Activated CD4-positive, alpha-beta T cell treated with anti-CD3 and anti-CD28 coated beads for 4 hours (primary cell): Measurements from ENCODE around the gene UQCRC1.

Experiments used
- DNase-seq, 2 donors: peaks; one replicate each; pipeline ENCODE4 v3.0.0-alpha.2; 2020

UQCRC1 gene

DNA sequence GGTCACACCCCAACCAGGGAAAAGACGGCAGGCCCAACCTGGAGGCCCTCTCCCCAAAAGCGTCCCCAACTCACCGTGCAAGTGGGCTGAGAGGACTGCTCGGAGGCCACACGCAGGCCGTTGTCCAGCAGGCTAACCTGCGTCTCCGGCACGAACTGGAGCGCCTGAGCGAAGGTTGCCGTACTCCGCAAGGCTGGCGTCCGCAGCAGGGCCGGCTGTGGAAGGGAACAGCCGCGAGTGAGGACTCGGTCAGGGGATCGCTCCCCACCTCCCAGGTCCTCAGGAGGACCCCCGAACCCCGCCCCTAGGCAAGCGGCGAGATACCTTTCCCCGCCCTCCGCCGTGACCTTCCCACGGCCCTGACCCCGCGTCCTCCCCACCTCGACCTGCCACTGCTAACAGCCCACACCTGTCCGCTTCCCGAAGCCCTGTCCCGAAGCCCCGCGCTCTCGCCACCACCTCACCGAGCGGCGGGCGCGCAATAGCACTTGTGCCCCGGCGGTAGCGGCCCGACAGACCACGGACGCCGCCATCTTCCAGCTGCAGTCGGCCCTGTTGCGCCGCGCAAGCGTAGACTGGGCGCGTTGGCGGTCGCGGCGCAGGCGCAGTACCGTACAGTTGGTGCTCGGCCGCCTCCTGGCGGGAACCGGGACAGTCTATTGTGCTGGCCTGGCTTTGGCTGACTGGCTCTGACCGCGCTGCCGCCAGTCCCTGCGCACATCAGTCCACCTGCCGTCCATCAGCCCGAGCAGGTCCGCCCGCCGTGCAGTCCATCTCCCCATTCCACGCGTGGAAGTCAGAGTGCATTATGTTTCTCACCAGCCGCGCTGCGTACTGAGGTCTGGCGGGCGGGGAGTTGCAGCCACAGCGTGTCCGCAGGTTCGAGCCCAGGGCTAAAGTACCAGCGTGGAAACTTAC is at the start of gene UQCRC1:
Gene UQCRC1 (minus strand): TSS at position 559 of the 918 bp plus-strand sequence. CDS start 26 bp downstream, at position 533.
- DNase-seq = peak; percentile 88 to 90

DNA sequence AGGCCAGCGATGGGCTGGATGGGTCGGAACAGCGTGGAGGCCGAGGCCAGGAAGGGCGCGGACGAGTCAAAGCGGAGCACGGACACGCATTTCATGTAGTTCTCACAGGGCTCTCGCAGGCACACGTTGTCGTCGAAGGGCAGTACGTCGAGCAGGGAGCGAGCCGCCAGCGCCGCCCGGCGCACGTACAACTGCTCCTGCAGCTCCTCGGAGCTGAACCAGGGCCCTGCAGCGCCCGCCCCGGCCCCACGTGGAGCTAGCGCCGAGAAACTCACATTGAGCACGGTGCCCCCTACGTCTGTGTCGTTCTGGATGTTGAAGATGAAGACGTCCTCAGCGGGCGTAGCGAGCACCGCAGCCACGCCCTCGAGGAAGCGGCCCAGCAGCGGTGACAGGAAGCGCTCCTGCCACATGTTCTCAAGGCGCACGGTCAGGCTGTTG is 47.4 kb upstream of the UQCRC1 start:
- DNase-seq = peak; percentile 17 to 32

DNA sequence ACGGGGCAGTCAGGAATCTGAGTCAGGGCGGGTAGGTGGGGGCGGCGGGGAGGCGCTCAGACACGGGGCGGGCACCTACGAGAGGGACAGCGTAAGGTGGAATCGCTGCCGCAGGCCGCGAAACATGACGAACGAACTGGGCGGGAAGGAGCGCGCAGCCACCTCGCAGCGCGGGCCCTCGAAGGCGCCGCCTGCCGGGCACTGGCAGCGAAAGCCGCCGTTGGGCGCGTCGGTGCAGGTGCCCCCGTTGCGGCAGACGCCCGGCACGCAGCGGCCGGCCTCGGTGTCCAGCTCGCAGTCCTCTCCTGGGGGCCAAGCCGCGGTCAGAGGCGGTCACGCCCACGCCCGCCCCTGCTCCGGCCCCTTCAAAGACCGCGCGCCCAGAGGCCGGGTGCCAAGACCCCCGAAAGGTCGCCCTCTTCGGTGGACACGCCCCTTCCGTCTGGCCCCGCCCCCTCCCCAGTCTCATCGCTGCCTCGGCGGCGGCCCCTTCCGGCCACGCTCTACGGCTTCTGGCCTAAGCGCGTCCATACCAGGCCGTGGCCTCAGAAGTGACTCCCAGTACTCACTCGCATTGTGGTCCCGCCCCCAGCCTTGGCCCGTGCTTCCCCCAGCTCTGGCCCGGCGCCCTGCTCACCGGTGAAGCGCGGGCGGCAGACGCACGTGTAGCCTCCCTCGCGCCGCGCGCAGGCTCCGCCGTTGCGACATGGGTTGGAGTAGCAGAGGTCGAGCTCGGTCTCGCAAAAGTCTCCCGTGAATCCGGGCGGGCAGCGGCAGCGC is 46.8 kb upstream of the UQCRC1 start:
- DNase-seq = peak; percentile 84 to 88

DNA sequence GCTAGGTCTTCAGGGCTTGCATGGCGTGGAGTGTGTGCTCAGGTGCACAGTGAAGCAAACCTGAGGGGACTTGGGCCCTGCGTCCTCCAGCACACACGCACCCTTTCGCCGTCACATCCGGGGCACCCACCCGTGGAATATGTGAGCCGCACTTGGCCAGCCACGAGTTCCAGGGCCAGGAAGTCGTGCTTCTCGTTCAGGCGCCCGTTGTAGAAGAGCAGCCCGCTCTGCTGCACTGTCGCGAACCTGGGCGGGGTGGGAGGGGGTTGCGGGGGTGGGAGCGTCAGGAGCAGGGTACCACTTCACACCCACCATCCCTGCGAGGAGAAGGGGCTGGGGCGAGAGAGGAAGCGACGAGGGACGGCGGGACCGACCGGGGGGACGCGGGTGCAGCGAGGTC is 46.2 kb upstream of the UQCRC1 start:
- peak; percentile 62 to 76 for DNase-seq

DNA sequence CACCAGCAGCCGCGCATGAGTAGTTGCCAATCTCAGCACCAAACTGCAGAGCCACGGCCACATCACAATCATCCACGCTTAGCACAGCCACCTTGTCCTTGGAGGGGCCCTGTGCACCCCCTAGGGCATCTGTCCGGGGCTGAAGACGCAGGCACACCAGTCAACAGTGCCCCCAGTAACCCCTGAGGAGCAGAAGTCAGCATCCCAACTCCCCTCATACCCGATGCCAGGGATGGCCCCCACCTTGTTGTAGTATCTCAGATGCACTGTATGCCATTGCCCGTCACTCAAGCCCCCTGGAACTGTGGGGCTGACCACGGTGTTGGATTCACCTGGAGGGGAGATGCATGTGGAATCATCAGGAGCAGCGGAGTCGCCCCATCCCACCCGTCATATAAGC is 45.6 kb upstream of the UQCRC1 start:
- DNase-seq = no peak

DNA sequence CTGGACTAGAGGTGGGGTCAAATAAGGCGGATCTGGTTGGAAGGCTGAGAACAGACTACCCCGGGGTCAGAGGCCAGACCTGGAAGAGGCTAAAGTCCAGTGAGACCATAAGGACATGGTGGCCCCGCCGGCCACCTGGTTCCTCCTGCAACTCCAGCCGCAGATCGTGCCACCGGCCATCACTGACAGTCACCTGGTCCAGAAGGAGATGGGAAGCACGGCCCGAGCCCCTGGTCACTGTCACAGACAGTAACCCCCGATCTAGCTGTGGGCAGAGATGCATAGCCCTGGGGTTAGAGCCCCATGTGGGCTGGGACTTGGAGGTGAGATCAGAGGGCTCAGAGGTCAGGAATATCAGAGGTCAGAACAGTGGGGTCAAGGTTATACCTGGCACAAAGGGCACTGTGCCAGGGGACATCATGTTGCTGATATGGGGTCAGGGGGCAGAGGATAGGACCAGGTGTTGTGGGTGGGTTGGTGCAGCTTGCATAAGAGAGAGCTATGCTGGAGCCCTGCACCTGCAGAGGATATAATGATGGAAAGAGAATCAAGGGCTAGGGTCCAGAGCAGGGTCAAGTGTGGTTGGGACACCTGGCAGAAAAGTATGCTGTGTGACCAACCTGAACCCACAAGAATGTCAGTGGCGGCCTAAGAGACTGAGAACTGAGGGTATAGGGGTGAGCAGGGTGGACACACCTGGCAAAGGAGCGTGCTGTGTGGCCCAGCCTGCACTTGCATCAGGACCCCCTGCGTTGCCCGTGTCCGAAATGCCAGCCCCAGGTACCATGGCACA is 43.7 kb upstream of the UQCRC1 start:
- no peak for DNase-seq

DNA sequence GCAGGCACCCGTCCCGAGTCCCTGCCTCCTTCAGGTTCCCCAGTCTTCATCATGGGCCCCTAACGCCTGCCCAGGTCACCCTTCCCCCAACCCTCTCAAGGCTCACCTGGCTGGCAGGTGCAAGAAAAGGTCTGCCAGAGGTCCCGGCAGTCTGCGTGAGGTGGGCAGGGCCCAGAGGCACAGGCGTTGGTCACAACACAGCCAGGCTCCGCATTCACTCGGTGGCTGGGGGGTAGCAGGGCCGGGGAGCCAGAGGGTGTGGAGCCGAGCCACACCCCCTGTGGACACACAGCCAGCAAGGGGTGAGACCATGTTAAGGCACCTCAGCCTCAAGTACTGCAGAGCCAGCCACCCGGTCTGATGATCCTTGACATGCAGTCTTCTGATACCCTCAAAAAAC is 42.3 kb upstream of the UQCRC1 start:
- DNase-seq = no peak

DNA sequence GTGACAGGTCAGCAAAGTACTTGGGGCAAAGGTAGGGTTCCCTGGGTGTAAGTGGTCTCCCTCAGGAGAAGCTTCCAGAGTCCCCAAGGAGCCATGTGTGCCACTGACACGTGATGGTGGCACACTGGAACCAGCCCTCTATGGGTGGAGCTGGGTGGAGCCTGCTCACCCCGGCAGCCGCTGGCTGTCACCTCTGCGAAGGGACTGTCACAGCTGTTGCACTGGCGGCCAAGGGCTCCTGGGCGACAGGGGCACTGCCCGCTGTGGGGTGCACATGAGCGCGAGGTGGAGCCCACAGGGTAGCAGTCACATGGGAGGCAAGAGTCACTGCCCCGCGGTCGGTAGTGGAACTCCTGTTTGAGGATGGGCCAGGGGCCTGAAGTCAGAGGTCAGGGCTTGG is 41.3 kb upstream of the UQCRC1 start:
- DNase-seq = no peak

DNA sequence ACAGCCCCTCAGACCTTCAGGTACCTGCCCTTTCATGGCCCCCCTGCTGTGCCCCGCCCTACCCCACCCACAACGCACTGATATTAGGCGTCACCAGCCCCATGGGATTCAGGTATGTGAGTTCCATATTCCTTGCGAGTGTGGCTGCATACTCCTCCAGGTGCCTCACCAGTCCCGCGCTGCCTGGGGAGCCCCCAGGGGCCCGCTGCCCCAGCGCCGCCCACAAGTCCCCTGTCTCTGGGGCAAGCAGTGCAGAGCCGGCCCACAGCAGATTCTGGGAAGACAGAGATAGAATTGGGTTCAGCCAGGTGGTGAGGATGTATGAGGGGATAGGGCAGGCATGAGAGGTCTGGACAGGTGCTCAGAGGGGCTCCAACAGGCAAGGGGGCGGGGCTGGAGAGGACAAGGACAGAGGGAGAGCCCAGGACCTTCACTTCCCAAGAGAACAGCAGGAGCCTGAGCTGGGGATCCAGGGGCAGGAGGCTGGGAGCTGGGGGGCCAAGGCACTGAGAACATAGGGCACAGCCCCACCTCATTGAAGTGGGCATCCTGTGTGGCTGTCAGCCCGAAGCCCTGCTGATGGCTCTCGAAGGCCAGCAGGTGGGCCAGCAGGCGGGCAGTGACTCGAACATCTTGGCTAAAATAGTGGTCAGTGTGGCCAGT is 38.9 kb upstream of the UQCRC1 start:
- no peak for DNase-seq

DNA sequence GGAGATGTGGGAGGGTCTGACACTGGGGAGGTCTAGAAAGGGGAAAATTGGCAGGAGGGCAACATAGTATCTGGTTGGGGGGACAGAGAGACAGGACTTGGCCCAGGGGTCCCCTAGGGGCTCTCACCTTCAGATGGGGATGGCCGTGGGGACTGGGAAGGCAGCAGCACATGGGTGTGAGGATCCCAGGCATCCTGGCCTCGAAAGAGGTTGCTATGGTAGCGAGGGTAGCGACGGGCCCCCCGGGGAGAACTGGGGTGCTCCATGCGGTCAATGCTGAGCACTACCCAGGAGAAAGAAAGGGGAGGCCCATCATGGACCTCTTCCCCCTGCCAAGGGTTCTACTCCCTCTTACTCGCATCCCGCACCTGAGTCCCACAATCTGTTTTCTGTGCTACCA is 38.3 kb upstream of the UQCRC1 start:
- no peak for DNase-seq

DNA sequence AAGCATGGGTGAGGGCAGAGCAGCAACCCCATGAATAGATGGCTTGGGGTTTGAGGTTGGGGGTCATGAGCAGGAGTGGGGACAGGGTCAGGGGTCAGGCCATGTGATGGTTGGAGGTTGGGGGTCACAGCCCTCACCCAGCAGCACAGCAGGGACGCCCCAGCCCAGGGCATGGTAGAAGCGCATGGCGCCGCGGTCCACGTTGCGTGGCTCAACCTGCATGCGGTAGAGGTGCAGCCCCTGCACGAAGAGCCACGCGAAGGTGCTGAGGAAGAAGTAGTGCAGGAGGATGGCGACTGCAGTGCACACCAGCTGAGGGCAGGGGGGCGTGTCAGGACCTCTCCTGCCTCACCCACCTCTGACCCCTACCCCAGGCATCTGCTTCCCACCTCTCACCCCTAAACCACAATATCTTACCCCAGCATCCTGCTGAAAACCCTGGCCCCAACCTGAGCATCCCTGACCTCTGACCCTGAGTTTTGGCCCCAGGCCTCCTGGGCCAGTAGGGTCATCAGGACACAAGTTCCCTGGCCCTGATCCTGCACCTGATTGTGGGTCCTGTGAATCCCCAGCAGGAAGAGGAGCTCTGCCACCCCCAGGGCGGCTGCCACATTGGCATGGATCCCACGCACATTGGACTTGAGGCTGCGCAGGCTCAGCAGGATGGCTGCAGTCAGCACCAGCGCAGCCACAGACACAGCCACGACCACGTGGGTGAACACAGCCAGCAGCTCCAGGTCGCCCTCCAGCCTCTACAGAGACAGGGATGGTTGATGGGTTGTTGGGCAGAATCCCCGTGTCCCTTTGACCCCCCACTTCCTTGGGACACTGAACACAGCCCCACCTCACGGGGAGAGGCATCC is 35.7 kb upstream of the UQCRC1 start:
- DNase-seq = no peak

DNA sequence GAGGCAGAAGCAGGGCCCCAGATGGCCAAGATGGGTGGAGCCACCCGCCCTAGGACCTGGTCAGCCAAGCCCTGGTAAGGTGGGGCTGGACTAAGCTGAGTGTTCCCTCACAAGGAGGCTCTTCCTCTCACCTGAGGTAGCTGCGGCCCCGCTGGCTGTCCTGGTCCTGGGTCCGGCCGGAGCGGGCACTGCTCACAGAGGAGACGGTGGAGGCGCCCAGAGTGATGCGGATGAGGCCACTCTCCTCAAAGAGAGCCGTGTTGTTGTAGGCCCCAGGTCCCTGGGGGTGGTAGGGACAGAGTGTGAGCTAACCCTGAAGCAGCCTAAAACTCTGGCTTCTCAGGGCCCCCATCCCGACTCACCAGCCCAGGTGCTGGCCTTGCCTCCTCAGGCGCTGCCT is 33.2 kb upstream of the UQCRC1 start:
- DNase-seq = no peak

DNA sequence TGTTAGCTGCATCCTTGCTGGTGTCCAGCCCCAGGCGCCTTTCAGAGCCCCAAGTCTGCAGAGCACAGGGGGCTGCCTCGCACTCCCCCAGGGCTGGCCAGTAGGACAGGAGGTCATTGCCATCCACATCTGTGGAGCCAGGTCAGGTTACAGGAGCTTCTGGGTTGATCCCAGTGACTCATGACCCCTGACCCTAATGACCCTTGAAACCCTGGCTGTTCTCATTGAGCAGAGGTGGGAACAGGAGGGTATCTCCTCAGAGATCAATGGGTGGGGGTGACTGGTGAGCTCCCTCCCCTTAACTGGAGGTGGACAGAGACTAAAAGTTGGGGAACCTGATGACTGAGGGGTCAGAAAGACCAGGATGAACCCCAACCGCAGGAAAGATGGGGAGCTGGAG is 31.9 kb upstream of the UQCRC1 start:
- DNase-seq = no peak

DNA sequence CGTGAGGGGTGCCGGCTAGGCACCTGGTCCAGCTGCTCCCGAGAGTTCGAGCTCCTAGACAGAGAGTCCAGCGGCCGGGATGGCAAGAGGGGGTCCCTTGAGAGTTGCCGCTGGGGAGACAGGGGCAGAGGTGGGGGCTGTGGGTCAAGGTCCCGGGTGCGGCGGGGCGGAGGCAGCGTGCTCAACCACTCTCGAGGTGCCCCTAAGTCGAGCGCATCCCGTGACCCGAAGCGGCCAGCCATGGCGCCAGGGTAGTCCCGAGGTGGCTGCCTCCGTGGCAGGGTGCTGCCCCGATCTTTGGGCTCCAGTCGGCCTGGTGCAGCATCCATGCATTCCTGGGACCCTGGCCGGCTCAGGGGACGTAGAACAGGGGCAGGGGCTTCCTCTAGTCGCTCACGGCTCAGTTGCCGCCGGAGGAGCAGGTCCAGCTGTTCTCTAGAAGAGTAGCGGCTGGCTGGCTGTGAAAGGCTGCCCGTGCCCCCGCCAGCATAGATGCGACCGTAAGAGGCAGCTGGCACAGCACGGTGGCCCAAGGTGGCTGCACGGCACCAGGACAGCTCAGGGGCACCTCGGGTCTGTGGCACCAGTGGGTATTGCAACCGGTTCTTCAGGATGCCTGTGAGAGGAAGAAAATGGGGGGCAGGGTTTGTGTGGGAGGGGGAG is 30.6 kb upstream of the UQCRC1 start:
- no peak for DNase-seq

DNA sequence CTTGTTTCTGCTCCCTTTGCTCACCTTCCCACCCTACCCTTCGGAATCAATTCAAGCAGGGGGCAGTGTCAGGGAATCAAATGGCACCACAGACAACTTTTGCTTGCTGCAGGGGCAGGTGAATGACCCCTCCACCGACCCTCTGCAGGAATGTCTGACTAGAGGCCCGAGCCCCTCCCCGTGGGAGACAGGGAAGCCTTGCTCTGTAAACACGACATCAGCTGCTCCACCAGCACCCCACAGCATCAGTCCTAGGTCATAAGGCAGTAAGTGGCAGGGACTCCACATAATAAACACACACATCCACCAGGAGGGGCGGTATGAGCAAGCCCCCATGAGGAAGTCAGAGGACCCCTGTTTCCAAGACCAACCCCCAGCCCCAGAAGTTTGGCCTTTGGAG is 27.9 kb upstream of the UQCRC1 start:
- no peak for DNase-seq

DNA sequence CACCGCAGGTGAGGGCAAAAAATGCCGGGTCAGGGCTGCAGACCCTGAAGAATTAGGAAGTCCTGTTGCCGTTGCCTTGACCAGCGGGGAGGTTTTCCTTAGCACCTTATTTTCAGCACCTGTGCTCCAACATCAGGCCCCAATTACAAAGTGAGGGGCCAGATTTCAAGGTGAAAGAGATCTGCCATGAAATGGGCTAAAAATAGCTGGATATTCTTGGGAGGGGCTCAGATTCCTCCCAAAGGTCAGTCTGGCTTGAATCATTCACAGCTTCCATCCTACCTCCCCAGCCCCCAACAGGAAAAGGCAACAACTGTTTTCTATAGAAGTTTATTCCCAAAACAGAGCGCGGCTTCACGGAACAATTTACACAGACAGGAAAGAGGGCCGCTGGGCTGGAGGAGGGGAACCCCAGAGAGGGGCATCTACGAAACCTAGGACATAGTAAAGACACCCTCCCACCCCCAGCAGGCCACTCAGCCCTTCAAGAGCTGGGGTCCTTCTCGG is 26.8 kb upstream of the UQCRC1 start:
- DNase-seq = no peak

DNA sequence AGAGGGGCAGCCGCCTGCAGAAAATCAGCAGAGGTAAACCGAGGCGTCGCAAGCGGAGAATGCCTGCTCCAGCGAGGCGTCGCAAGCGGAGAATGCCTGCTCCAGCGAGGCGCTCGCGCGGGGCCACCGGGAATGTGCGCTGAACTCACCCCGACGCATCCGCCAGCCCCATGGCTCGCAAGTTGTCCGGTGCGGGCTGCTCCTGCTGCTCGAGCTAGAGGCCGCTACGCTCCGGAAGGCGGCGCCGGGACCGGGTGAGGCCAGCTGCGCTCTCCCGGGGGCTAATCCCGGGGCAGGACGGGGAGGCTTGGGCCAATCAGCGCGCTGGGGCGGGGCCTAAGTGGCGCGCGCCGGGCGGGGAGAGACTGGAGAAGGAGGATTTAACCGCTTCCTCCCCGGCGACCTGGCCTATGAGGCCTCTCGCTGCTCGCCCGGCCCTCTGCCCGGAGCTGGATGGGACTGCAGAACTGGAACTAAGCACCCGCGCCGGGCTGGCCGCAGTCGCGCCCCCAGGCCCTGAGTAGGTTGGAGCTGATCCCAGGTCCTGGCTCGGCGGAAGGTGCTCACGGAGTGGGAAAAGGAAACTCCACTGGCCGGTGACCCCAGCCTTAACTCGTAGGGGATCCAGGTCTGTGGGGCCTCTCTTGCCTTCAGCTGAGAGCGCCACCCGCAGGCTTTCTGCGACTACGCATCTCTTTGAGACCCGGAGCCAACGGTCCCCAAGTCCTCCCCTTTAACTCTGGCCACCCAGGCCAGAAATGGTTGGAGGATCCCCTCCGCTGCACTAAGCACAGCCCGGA is 26.0 kb upstream of the UQCRC1 start, which contains the start of gene SLC26A6:
Gene SLC26A6 (minus strand): TSS at position 240 of the 800 bp plus-strand sequence. CDS start 68 bp downstream, at position 172.
- peak; percentile 88 to 91 for DNase-seq

DNA sequence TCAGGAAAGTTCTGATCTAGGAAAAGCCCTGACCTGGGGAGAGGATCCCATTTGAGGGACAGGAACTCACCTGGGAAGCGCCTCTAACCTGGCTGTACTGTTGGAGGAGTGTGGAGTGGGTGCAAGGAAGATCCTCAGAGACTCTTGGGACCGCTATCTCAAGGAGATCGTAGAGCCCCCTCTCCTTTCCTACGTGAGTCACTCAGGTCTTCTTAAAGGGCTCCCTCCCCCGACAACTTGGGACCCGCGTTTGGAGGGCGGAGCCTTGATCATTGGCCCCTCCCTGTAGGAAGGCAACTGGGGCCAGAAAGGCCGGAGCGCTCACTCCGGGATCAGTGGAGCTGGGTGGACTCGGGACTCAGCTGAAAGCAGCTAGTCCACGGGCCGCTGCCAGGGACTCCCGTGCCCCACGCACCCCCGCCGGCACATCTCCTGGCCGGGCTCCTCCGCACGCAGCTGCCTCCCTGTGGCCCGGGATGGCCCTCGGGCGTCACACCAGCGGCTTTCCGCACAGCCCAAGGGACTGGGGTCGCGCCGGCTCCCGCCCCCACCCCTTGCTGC is 25.3 kb upstream of the UQCRC1 start:
- DNase-seq = peak; percentile 51 to 56

DNA sequence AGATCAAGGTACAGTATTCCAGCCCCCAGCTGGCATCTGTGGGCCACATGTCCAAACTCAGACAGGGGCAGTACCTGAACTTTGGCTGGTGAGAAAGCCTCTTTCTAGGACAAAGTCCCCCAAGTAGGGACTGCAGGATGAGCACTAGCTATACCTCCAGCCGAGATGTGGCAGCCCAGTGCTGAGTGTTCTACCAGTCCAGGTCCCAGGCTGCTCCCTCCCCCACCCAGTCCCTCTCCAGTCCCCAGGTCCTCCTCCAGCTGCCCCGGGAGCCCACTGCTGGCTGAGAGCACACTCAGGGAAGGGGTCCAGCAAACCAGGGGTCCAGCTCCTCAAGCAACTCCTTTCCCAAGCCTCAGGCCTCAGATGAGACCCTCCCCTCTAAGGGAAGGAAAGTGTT is 24.3 kb upstream of the UQCRC1 start:
- DNase-seq = no peak
